ENCODE results near the gene LIN52. TPM values are rescaled to one million over a fixed set of nuclear protein-coding genes. Genes with fewer than 3 reads are reported as not detected.
A peak's percentile ranks its signal among the peaks of the same experiment; 100 is the strongest.

The LIN52 gene
- total RNA-seq, 1 donor from 2014 or later: 7.5 TPM

GRCh38 chr14:74179856-74180255, 95.1 kb downstream of the LIN52 start:
- DNase-seq (ENCODE audit: low read depth): no peak

DNA sequence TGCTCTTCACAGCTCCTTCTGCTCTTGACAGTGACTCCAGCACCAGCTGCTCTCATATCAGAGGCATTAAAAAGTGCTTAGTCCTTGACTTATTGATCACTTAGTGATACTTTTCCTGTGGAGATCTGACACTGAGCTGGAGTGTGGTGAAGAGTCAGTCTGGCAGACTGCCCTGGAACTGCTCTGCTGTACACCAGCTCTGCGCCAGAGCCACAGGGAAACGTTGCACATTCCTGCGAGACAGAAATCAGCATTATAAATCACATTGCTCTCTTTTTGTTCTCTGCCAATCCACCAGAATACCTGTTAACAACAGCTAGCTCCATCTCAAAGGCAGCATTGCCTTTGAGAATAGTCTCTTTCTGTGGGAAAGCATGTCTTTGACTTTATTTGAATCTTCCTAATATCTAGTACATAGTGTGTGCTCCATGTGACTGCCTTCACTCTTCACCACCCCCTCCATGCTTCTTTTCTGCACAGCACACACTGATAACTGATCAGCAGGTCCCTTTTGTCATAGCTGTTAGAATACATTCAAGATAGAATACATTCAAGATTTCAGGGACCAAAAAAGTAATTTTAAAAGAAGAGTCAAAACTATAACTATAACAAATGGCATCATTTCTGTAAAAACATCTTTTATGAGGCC, 106.3 kb downstream of the LIN52 start:
- DNase-seq (ENCODE audit: low read depth): no peak

DNA sequence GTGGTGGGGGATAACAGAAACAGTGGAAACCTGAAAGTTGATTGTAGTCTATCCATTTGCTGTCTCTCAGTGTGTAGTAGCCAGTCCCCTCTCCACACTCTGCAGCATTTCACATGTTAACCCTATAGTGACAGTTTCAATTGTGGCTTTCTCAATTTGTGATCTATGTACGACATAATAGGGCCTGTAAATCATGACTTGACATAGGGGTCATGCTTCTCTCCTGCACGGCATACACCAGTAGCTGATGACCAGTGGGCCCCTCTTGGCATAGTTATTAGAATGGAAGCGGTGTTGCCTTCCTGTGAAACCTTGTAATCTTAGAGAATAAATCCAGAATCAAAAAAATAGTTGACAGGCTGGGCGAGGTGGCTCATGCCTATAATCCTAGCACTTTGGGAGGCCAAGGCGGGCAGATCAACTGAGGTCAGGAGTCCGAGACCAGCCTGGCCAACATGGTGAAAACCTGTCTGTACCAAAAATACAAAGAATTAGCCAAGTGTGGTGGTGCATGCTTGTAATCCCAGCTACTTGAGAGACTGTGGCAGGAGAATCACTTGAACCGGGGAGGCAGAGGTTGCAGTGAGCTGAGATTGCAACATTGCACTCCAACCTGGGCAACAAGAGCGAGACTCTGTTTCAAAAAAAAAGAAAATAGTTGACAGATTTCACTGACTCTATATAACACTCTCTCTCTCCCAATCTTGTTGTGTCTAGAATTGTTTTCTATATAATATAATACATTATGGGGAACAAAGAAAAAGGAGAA, 109.9 kb downstream of the LIN52 start:
- no peak for DNase-seq (ENCODE audit: low read depth)

GRCh38 chr14:74195623-74196022, 110.9 kb downstream of the LIN52 start:
- DNase-seq (ENCODE audit: low read depth): no peak

DNA sequence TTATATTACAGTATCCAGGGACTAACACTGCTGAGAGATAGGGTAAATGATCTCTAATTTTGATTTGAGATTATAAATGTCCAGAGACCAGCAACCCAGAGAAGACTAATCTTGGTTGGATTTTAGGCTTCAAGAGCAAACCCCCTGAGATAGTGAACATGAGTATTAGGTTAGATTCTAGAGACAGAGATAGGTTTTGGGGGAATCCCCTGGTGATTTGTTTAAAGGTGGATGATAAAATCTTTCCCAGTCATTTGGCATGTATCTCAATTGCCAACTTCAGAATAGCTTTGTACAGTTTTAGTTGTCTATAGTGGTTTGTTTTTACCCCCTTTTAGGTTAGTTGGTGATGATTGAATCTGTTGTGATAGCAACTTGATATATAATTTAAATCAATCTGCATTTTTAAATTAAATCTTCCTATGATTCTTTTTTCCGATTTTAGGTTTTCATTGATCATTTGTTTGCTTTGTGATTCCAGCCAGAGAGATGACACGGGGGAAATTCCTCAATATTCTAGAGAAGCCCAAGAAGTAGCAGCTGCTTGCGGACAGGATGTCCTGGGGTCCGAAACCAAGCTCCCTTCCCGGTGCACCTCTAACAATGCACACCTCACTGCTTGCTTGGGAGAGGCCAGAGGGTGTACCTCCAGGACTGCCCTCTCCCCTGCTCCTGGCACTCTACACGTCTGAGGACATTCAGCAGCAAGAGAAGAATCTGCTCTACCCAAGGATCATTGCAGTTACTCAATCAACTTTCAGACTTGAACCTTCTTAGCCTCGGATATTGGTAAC, 113.9 kb downstream of the LIN52 start:
- DNase-seq (ENCODE audit: low read depth): no peak

DNA sequence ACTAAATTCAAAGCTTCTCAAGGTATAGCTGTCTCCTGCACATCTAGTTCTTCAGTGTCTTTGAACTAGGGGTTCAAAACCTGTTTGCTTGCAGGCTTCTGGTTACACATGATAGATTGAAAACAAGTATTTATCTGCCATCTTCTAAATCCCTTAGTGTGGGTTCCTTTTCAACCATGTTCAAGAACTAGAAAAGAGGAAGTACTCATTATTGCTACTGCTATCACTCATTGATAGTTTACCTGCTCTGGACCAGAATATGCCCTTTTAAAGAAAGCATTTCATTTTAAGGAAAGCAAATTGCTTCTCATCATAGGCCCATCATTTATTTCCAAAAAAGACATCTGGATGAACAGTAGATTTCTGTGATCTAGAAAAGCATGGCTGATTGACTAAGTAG, 117.4 kb downstream of the LIN52 start:
- DNase-seq (ENCODE audit: low read depth): no peak

- no peak for DNase-seq (ENCODE audit: low read depth)
These were observed 118.9 kb downstream of the LIN52 start for GRCh38 chr14:74203639-74204038.

- DNase-seq (ENCODE audit: low read depth): no peak
These were observed 119.7 kb downstream of the LIN52 start for GRCh38 chr14:74204491-74204890.

GRCh38 chr14:74205882-74206281, 121.1 kb downstream of the LIN52 start:
- no peak for DNase-seq (ENCODE audit: low read depth)

DNA sequence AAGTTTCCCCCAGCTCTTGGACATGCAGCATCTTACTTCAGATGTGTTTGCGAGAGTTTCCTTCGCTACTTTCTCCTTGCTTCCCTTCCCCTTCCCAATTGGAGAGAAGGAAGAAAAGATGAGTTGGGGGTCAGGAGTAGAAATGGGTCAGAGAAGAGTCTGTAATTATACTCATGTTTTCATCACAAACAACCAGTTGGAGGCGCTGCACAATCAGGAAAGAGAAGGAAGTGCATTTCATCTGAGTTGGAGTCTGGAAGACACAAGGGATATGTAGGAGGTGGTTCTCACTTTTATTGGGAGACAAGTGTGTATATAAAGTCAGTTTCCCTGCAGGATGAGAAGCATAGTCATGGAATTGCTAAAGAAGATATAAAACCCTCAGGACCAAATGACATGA, 123.2 kb downstream of the LIN52 start:
- no peak for DNase-seq (ENCODE audit: low read depth)

- DNase-seq (ENCODE audit: low read depth): no peak
These were observed 123.9 kb downstream of the LIN52 start for GRCh38 chr14:74208642-74209041.

- no peak for DNase-seq (ENCODE audit: low read depth)
These were observed 127.3 kb downstream of the LIN52 start for GRCh38 chr14:74211945-74212580.

- no peak for DNase-seq (ENCODE audit: low read depth)
These were observed 129.4 kb downstream of the LIN52 start for GRCh38 chr14:74213907-74214803.

DNA sequence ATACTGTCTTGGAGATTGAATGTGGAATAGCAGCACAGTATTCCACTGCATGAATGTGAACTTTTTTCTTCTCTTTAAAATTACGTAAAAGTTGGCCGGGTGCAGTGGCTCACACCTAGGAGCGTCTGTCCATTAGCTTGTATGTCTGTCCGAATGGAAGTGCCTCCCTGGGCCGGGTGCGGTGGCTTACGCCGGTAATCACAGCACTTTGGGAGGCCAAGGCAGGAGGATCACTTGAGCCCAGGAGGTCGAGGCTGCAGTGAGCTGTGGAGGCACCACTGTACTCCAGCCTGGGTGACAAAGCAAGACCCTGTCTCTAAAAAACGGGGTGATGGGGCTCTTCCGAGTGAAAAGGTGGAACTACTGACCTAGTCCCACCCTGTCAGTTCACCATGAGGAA, 131.9 kb downstream of the LIN52 start:
- no peak for DNase-seq (ENCODE audit: low read depth)

DNA sequence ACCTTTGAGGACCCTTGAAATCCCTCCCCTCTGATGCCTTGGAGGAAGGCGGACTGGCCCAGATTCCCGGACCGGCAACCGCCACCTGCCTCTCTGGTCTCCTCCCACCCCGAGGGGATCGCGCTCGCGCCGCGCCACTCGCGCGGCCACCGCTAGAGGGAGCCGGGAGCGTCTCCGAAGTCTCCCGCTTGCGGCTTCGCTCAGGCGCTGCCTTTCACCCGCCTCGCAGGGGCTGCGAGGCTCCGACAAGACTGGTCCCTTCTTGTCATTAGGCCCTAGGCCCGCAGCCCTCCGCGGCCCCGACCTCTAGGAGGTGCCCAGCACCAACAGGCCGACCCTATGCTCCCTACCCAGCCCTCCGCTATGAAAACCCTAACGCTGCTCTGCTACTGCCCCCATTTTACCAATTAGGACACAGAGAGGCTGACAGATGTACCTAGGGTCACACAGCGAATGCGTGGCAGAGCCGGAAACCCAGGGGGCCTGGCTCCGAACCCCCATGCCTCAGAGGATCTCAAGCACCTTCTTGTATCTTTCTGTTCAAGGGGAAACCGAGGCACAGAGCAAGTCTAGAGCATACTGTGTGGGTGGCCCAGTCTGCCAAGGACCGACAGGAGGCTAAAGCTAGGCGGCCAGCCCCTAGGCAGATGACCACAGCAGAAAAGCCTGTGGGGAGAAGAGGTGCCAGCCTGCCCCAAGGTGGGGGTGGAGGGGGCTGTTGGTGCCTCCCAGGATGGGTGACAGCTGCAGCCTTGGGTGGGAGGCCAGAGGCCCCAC, 133.1 kb downstream of the LIN52 start:
- peak; percentile 68 for DNase-seq (ENCODE audit: low read depth)

DNA sequence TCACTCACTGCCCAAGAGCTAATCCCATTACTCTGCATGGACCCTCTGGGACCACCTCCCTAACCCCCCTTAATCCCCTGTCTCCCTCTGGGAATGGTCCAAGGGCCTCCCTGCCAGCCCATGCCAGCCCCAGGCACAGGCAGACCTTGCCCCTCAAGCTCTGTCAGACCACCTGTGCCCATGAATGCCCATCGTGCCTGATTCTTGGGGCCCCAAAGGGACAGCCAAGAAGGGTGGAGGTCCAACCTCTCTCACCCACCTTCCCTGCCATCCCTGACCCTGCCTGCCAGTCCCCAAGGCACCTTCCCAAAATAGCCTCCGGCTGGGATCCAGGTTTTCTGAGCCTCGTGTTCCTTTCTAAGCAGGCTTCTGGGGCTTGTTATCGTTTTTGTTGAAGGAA, 133.7 kb downstream of the LIN52 start:
- DNase-seq (ENCODE audit: low read depth): no peak

GRCh38 chr14:74219277-74220205, 134.8 kb downstream of the LIN52 start:
- DNase-seq (ENCODE audit: low read depth): no peak

GRCh38 chr14:74220991-74221390, 136.2 kb downstream of the LIN52 start:
- DNase-seq (ENCODE audit: low read depth): no peak

DNA sequence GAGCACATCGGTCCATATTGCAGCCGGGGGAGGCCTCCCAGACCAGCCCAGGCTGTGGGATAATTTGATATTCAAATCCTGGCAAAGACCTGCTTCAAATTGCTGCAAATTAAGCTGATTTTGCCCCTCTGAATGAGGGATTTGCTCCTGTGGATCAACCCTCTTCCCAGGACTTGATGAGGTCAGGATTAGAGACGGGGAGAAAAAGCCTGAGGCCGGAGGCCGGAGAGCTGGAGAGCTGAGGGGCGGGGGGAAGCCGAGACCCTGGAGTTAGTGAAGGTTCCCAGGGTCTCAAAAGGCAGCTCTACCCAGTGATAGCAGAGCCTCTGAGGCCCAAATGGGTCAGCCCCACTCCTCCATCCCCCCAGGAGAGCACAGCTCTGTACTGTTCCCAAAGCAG, 137.0 kb downstream of the LIN52 start:
- no peak for DNase-seq (ENCODE audit: low read depth)
